Activated gamma-delta T cell treated with Interleukin-2 at 50 U/mL for 16 hours (primary cell): ENCODE results near the gene GABRR1.
"Not testable (repeated sequence)": the region's sequence is repeated elsewhere in the genome, so short reads cannot be mapped to it uniquely, and the experiment has no call there.

Experiments
- DNase-seq: peaks from one replicate; pipeline ENCODE4 v3.0.0-alpha.2; 2020

The GABRR1 gene

GRCh38 chr6:89148016-89148750 lies 69.0 kb downstream of the GABRR1 start:
- no peak for DNase-seq

- peak; percentile 15 for DNase-seq
These were observed 70.1 kb downstream of the GABRR1 start for GRCh38 chr6:89146718-89147700.

GRCh38 chr6:89145956-89146717 lies 71.0 kb downstream of the GABRR1 start, which contains the start of gene PM20D2:
Gene PM20D2 (plus strand): TSS chr6:89146055. CDS start chr6:89146145, 90 bp downstream.
- peak; percentile 53 for DNase-seq

GRCh38 chr6:89145091-89145955 lies 71.8 kb downstream of the GABRR1 start:
- no peak for DNase-seq

GRCh38 chr6:89144354-89144906 lies 72.7 kb downstream of the GABRR1 start:
- no peak for DNase-seq

GRCh38 chr6:89140347-89141156 lies 76.6 kb downstream of the GABRR1 start:
- no peak for DNase-seq

GRCh38 chr6:89139509-89140346 lies 77.4 kb downstream of the GABRR1 start:
- no peak for DNase-seq

- no peak for DNase-seq
These were observed 79.0 kb downstream of the GABRR1 start for GRCh38 chr6:89138173-89138572.

- DNase-seq, result no peak
These were observed 82.4 kb downstream of the GABRR1 start for GRCh38 chr6:89134723-89135122.

GRCh38 chr6:89133981-89134380 lies 83.2 kb downstream of the GABRR1 start:
- DNase-seq, result no peak

GRCh38 chr6:89132057-89132456 lies 85.1 kb downstream of the GABRR1 start:
- DNase-seq, result no peak

GRCh38 chr6:89131599-89131998 lies 85.6 kb downstream of the GABRR1 start:
- no peak for DNase-seq

GRCh38 chr6:89128256-89128671 lies 88.9 kb downstream of the GABRR1 start:
- DNase-seq, result not testable (repeated sequence)
